ENCODE results near the gene ZC3H12A.

GRCh38 chr1:37453647-37454046 is 20.7 kb upstream of the ZC3H12A start:
- TF ChIP-seq POLR2A (IDR thresholded peaks at IDR 0.05; ENCODE audit: low read length) (no peak), CTCF (IDR thresholded peaks at IDR 0.05) (no peak)
